Measurements from ENCODE around the gene ASTN1. TPM values are rescaled to one million over a fixed set of nuclear protein-coding genes. Genes with fewer than 3 reads are reported as not detected.
A peak's percentile ranks its signal among the peaks of the same experiment; 100 is the strongest.

Gene ASTN1
- 2.2 TPM for polyA plus RNA-seq (2013, experiment 1 of 2)
- polyA plus RNA-seq (2013, experiment 2 of 2), result 2.0 TPM

DNA sequence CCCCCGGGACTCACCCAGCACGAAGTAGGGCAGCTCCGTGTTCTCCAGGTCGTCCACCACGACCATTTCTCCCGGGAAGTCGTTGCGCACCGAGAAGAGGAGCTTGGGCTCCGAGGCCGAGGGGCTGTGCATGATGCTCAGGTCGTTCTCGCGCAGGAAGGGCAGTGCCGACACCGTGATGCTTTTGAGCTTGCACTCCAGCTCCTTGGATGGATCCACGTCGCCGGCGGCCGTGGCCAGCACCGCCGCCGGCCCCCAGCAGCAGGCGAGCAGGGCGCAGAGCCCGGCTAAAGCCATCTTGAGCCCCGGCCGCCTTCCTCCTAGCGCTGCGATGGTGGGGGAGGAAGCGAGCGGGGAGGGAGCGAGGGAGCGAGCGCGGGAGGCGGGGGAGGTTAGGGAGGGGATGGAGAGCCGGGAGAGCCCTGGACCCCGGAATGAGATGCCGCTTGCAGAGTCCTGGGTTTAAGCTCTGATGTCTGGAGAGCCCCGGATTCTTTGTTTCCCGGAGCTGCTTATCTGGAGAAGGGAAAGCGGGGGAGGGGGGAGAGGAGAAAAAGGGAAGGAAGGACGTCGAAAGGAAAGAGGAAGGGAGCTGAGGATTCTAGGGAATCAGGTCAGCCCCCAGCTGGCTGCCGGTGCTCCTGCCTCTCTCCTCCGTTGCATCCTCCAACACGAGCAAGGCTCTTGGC lies at the start of gene ASTN1:
ASTN1 (minus strand) TSS at position 333 of the 689 bp plus-strand sequence; CDS start at position 297, 36 bp downstream.
- under 1% methylated on average over 49 of the region's 49 CpGs for WGBS
- Histone ChIP-seq H3K9me3 (ENCODE audit: insufficient read depth, low read depth, low read length) (no peaks in the 10 kb centered on the region), H3K27me3 (ENCODE audit: insufficient read depth, low read length) (peaks cover 77% of the 10 kb centered on the region), H3K9ac (ENCODE audit: low read depth, low read length) (peak within 1 kb of the TSS; percentile 55), H3K4me1 (ENCODE audit: insufficient read depth, low read length) (0 out of 2 replicates have a peak, but pooled peaks cover 6% of the 10 kb centered on the region), H3K4me3 (ENCODE audit: low read length) (peak within 1 kb of the TSS; percentile 87), H3K27ac (ENCODE audit: low read depth, low read length) (no peak within 1 kb of the TSS), H3K36me3 (ENCODE audit: insufficient read depth, low read length) (no peaks in the 10 kb centered on the region)

DNA sequence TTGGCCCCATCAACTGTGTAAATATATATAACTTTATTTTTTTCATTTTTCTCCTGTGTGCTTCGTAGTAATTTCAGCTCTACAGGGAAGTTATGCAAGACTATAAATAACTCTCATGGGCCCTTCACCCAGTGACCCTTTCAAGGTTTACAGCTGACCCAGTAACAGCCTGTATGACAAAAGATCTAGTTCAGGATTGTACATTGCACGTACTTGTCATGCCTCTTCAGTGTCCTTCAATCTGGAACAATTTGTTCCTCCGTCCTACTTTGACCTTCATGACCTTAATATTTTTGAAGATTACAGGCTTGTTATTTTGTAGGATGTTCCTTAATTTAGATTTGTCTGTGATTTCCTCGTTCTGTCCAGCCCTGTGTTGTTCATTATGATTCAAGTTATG lies 46.7 kb upstream of the ASTN1 start:
- Histone ChIP-seq H3K36me3 (ENCODE audit: insufficient read depth, low read length) (no peaks in the 10 kb centered on the region), H3K4me3 (ENCODE audit: low read length) (no peak overlapping the region), H3K4me1 (ENCODE audit: insufficient read depth, low read length) (no peaks in the 10 kb centered on the region), H3K9me3 (ENCODE audit: insufficient read depth, low read depth, low read length) (no peaks in the 10 kb centered on the region), H3K27me3 (ENCODE audit: insufficient read depth, low read length) (peaks cover 29% of the 10 kb centered on the region), H3K27ac (ENCODE audit: low read depth, low read length) (no peak overlapping the region), H3K9ac (ENCODE audit: low read depth, low read length) (no peak overlapping the region)
- WGBS, result 85% methylated on average over 4 of the region's 4 CpGs

DNA sequence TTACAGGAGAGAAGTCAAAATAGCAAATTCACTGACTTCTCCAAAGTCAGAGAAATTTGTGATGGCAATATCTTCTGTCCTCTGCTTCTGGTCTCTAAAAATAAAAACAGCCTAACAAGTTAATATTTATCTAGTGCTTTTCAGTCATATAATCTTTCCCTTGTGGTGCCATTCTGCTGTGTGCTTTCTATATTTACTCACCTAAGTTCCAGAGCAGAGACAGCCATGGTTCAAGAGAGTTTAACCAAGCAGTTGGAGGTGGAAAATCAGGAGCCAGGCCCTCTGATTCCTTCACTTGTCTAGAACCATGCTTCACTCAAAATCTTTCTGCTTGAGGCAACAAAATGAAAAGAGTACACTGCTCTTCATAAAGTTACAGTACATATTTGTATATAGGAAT lies 45.6 kb upstream of the ASTN1 start:
- H3K9me3 ChIP-seq (ENCODE audit: insufficient read depth, low read depth, low read length), result no peaks in the 10 kb centered on the region
- no peaks in the 10 kb centered on the region for H3K36me3 ChIP-seq (ENCODE audit: insufficient read depth, low read length)
- no peak overlapping the region for H3K9ac ChIP-seq (ENCODE audit: low read depth, low read length)
- H3K4me3 ChIP-seq (ENCODE audit: low read length), result no peak overlapping the region
- peaks cover 29% of the 10 kb centered on the region for H3K27me3 ChIP-seq (ENCODE audit: insufficient read depth, low read length)
- no peaks in the 10 kb centered on the region for H3K4me1 ChIP-seq (ENCODE audit: insufficient read depth, low read length)
- no peak overlapping the region for H3K27ac ChIP-seq (ENCODE audit: low read depth, low read length)

DNA sequence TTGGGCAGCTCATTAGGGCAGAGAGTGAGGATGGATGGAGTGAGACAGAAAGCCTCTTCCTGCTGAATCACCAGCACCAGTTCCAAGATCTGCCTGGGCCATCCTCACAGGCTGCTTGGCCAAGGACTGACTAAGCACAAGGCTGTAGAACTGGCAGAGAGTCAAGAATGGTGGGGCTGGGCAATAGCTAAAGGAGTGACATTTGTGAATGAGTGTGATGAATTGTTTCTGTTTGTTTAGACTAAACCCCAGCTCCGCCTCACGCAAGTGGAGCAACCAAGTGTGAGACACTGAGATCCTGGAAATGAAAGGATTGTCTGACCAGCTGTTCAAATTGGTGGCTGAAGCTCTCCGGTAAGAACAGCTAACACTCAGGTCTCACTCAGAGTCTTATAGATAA lies 44.8 kb upstream of the ASTN1 start:
- Histone ChIP-seq H3K36me3 (ENCODE audit: insufficient read depth, low read length) (no peaks in the 10 kb centered on the region), H3K27ac (ENCODE audit: low read depth, low read length) (no peak overlapping the region), H3K9me3 (ENCODE audit: insufficient read depth, low read depth, low read length) (no peaks in the 10 kb centered on the region), H3K27me3 (ENCODE audit: insufficient read depth, low read length) (peaks cover 29% of the 10 kb centered on the region), H3K4me1 (ENCODE audit: insufficient read depth, low read length) (no peaks in the 10 kb centered on the region), H3K9ac (ENCODE audit: low read depth, low read length) (no peak overlapping the region), H3K4me3 (ENCODE audit: low read length) (no peak overlapping the region)
- 76% methylated on average over 3 of the region's 3 CpGs for WGBS

DNA sequence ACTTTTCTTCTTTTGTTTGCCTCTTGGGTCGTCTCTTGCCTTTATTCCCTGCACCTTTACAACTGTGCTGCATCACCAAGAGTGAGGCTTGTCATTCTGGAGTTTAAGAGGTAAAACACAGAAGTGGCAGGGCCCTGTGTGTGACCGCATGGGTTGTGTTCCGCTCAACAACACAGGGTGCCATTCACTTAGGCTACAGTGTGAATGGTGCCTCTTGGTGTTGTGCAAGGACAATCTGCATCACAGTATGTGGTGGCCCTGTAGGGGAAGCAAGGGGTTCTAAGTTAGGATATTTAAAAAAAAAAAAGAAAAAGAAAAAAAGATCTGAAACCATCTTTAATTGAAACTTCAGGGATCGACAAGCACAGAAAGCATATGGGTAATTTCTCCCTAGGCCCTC lies 44.4 kb upstream of the ASTN1 start:
- Histone ChIP-seq H3K4me1 (ENCODE audit: insufficient read depth, low read length) (no peaks in the 10 kb centered on the region), H3K27ac (ENCODE audit: low read depth, low read length) (no peak overlapping the region), H3K9ac (ENCODE audit: low read depth, low read length) (no peak overlapping the region), H3K4me3 (ENCODE audit: low read length) (no peak overlapping the region), H3K27me3 (ENCODE audit: insufficient read depth, low read length) (peaks cover 29% of the 10 kb centered on the region), H3K9me3 (ENCODE audit: insufficient read depth, low read depth, low read length) (no peaks in the 10 kb centered on the region), H3K36me3 (ENCODE audit: insufficient read depth, low read length) (no peaks in the 10 kb centered on the region)
- WGBS, result 60% methylated on average over 4 of the region's 4 CpGs

DNA sequence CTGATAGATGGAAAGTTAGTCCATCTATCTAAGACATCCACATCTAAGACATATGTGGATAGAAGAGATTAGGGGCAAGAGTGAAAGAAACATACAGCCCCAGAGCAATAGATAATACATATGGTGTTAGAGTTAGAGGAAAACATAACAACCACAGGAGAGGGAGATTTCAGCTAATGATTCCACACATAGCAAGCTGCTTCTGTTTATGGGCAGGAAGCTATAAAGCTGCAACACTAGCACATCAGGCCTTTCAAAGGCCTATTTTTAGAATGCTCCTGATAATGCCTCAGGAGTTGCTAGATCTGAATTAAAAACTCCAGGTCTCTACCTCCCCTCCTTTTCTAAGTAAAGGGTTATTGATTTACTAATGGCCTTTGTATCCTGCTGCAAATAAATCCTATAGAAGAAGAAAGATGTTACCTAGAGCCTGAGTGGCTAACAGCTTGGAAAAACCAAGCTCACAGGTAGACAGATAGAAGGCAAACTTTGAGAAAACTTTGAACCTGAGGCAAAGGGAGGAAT lies 42.4 kb upstream of the ASTN1 start:
- Histone ChIP-seq H3K27ac (ENCODE audit: low read depth, low read length) (no peak overlapping the region), H3K36me3 (ENCODE audit: insufficient read depth, low read length) (no peaks in the 10 kb centered on the region), H3K4me1 (ENCODE audit: insufficient read depth, low read length) (no peaks in the 10 kb centered on the region), H3K9me3 (ENCODE audit: insufficient read depth, low read depth, low read length) (no peaks in the 10 kb centered on the region), H3K9ac (ENCODE audit: low read depth, low read length) (no peak overlapping the region), H3K4me3 (ENCODE audit: low read length) (no peak overlapping the region), H3K27me3 (ENCODE audit: insufficient read depth, low read length) (peaks cover 29% of the 10 kb centered on the region)

DNA sequence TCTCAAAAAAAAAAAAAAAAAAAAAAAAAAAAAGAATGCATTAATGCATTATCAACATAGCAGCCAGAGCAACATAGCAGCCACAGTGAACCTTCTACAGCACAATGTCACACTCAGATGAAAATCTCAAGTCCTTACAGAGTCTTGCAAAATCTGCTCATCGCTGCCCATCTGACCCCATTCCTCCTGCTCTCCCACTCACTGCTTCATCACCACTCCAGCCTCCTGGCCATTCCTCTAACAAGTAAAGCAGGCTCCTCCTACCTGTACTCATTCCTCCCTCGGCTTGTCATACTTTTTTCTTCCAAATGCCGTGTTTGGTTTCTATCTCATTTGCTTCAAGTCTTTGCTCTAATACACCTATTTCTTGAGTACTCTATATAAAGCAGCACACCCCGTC lies 35.8 kb upstream of the ASTN1 start:
- no peak overlapping the region for H3K4me3 ChIP-seq (ENCODE audit: low read length)
- no peak overlapping the region for H3K27ac ChIP-seq (ENCODE audit: low read depth, low read length)
- H3K27me3 ChIP-seq (ENCODE audit: insufficient read depth, low read length), result no peaks in the 10 kb centered on the region
- WGBS, result 85% methylated on average over 4 of the region's 4 CpGs
- H3K9me3 ChIP-seq (ENCODE audit: insufficient read depth, low read depth, low read length), result no peaks in the 10 kb centered on the region
- H3K36me3 ChIP-seq (ENCODE audit: insufficient read depth, low read length), result no peaks in the 10 kb centered on the region
- H3K9ac ChIP-seq (ENCODE audit: low read depth, low read length), result no peak overlapping the region
- H3K4me1 ChIP-seq (ENCODE audit: insufficient read depth, low read length), result no peaks in the 10 kb centered on the region

DNA sequence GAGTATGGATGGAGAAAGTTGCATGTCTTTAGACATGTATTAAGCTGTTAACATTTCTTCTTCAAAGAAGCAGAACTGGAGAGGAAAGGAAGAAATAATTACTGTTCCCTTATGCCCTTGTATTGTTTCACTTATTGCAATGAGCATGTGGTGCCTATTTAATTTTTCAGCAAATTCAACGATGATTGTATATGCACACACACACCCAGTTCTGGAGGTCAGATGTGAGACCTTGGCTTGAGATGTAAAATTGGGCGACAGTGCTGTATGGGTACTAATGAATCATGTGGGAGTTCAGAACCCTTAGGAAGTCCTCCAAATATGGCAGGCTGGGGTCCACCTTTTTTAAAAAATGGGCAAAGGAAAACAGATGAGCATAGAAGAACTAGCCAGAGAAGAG lies 33.7 kb upstream of the ASTN1 start:
- Histone ChIP-seq H3K27ac (ENCODE audit: low read depth, low read length) (no peak overlapping the region), H3K4me3 (ENCODE audit: low read length) (no peak overlapping the region), H3K9ac (ENCODE audit: low read depth, low read length) (no peak overlapping the region), H3K27me3 (ENCODE audit: insufficient read depth, low read length) (no peaks in the 10 kb centered on the region), H3K4me1 (ENCODE audit: insufficient read depth, low read length) (no peaks in the 10 kb centered on the region), H3K9me3 (ENCODE audit: insufficient read depth, low read depth, low read length) (no peaks in the 10 kb centered on the region), H3K36me3 (ENCODE audit: insufficient read depth, low read length) (no peaks in the 10 kb centered on the region)
- WGBS, result 81% methylated on average over 2 of the region's 2 CpGs

DNA sequence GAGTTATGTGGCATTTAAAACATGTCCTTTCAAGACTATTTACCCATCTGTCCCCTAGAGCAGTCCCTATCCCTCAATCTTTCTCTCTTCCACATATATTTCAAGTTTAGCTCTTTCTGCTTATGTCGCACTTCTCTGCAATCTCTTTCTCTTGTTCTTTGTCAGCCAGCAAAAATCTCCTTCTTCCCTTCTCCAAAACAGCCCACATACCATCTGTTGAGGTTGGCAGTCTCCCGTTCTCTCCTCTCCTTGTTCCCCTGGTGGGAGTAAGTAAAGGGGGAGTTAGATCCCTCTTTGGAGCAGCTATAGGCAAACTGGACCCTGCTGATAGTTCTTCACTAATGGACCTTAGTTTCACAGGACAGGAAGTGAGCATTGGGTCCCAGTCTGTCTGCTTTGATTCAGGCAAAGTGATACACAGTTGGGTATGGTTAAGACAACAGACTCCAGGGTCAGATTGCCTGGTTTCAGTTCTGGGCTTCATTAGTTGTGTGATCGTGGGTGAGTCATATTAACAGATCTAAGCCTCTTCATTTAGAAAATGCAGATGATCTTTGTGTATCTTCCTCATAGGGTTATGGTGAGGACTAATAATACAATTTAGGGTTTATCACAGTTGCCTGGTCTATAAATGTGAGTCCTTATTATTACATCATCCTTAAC lies 25.9 kb upstream of the ASTN1 start:
- Histone ChIP-seq H3K9ac (ENCODE audit: low read depth, low read length) (no peak overlapping the region), H3K4me3 (ENCODE audit: low read length) (no peak overlapping the region), H3K9me3 (ENCODE audit: insufficient read depth, low read depth, low read length) (no peaks in the 10 kb centered on the region), H3K27ac (ENCODE audit: low read depth, low read length) (no peak overlapping the region), H3K4me1 (ENCODE audit: insufficient read depth, low read length) (no peaks in the 10 kb centered on the region), H3K27me3 (ENCODE audit: insufficient read depth, low read length) (no peaks in the 10 kb centered on the region), H3K36me3 (ENCODE audit: insufficient read depth, low read length) (no peaks in the 10 kb centered on the region)
- WGBS, result 84% methylated on average over 2 of the region's 3 CpGs

DNA sequence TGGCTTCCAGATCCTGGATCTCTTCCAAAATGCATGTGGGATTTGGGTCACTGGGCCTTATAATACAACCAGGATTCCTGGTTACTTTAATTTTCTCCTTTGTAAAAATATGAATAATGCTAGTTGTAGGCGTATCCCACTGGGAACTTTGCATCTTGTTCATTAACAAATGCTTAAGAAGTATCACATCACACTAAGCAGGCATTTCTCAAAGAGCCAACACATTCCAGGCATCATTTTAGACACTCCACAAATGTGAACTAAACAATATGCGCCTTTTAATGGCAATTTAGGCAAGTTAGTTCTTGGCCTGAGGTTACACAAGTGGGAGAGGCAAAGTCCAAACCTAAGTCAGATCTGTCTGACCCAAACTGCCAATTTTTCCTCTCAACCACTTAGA lies 22.1 kb upstream of the ASTN1 start:
- H3K9me3 ChIP-seq (ENCODE audit: insufficient read depth, low read depth, low read length), result no peaks in the 10 kb centered on the region
- peaks cover 3% of the 10 kb centered on the region; the same call in 1 of the 2 replicates for H3K4me1 ChIP-seq (ENCODE audit: insufficient read depth, low read length)
- WGBS, result 93% methylated on average over 2 of the region's 2 CpGs
- no peak overlapping the region for H3K9ac ChIP-seq (ENCODE audit: low read depth, low read length)
- H3K36me3 ChIP-seq (ENCODE audit: insufficient read depth, low read length), result no peaks in the 10 kb centered on the region
- no peak overlapping the region for H3K27ac ChIP-seq (ENCODE audit: low read depth, low read length)
- no peak overlapping the region for H3K4me3 ChIP-seq (ENCODE audit: low read length)
- no peaks in the 10 kb centered on the region for H3K27me3 ChIP-seq (ENCODE audit: insufficient read depth, low read length)

DNA sequence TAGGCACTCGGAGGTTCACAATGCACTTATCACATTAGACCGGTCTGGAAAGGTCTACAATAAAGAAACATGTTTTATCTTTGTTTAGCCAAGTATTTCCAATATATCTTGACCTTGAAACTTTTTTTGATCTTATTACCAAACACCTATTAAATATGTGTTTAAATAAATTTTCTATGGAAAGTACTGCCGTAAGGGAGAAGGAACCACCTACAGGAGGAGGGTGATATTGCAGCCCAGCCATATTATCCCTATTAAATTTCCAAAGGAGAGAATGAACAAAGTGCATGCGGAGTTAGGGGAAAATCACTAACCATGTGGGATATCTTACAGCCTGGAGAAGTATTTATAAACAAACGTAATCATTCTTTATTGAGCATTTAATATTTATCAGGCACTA lies 20.7 kb upstream of the ASTN1 start:
- H3K27ac ChIP-seq (ENCODE audit: low read depth, low read length), result no peak overlapping the region
- no peaks in the 10 kb centered on the region for H3K9me3 ChIP-seq (ENCODE audit: insufficient read depth, low read depth, low read length)
- H3K36me3 ChIP-seq (ENCODE audit: insufficient read depth, low read length), result no peaks in the 10 kb centered on the region
- 96% methylated on average over 2 of the region's 5 CpGs for WGBS
- H3K27me3 ChIP-seq (ENCODE audit: insufficient read depth, low read length), result peaks cover 14% of the 10 kb centered on the region
- peaks cover 9% of the 10 kb centered on the region for H3K4me1 ChIP-seq (ENCODE audit: insufficient read depth, low read length)
- H3K9ac ChIP-seq (ENCODE audit: low read depth, low read length), result no peak overlapping the region
- H3K4me3 ChIP-seq (ENCODE audit: low read length), result no peak overlapping the region

Measured in HUES64 (cell line).